ENCODE results near the gene HOXB2.

Gene HOXB2

DNA sequence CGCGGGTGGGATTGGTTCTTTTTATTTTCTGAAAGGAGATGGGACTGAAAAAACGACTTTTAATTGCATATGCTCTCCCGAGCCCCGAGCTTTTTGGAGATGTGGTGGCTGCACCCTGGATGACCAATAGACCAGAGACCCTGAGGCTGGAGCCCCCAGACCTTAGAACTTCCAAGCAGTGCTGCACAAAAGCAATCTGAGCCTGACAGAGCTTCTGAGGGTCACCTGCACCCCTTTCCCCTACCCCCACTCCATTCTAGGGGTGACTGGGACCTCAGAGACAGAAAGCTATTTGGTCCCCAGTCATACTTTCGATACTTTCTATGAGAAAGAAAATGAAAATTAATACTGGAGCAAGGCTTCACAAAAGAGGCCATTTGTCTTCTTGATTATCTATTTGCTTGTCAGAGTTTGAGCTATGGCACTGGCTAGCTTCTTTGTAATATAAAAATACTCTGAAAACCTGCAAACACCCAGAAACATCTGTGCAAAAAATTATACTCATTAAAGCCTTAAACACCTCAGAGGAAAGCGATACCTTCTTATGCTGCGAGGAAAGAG, 29.7 kb upstream of the HOXB2 start:
- H2BK12ac ChIP-seq (ENCODE audit: low read length) = no peak overlapping the region
- H3K79me2 ChIP-seq (ENCODE audit: control insufficient read depth, insufficient read depth, low read length, poor library complexity) = peaks cover 8% of the 10 kb centered on the region
- H3K18ac ChIP-seq (ENCODE audit: low read length) = no peak overlapping the region
- H3K4me2 ChIP-seq (ENCODE audit: low read length) = no peak overlapping the region
- no peak overlapping the region for H4K91ac ChIP-seq (ENCODE audit: low read depth, low read length)
- DNase-seq = no peak
- WGBS (ENCODE audit: extremely low coverage, insufficient coverage, insufficient read length) = no CpG with 5 or more reads among the region's 8 CpGs
- no peaks in the 10 kb centered on the region for H3K27me3 ChIP-seq (ENCODE audit: insufficient read depth, low read length)
- no peak overlapping the region for H3K4me3 ChIP-seq (ENCODE audit: low read depth, low read length)
- peaks cover 34 to 53% of the 10 kb centered on the region in 2 experiments for H3K4me1 ChIP-seq (ENCODE audit: control insufficient read depth in 1 of 2, insufficient read depth in 2 of 2, low read length in 2 of 2)
- H3K36me3 ChIP-seq (ENCODE audit: control insufficient read depth in 1 of 2, insufficient read depth in 2 of 2, low read length in 2 of 2) = peaks cover 5 to 6% of the 10 kb centered on the region in 2 experiments
- no peak overlapping the region for H2AFZ ChIP-seq (ENCODE audit: insufficient read depth, low read length, poor library complexity)
- no peak overlapping the region for H4K8ac ChIP-seq (ENCODE audit: low read depth, low read length)
- no peak overlapping the region for H3K14ac ChIP-seq (ENCODE audit: low read length)
- peaks cover 28% of the 10 kb centered on the region for H3K79me1 ChIP-seq (ENCODE audit: low read length)
- no peak overlapping the region for H2AK5ac ChIP-seq (ENCODE audit: low read length)
- H4K12ac ChIP-seq (ENCODE audit: low read depth, low read length) = no peak overlapping the region
- no peak overlapping the region for H3K27ac ChIP-seq (ENCODE audit: low read depth, low read length)
- H3K9ac ChIP-seq (ENCODE audit: low read length) = no peak overlapping the region
- H3K23ac ChIP-seq (ENCODE audit: low read length) = no peak overlapping the region
- H2BK120ac ChIP-seq (ENCODE audit: insufficient read depth, low read length, poor library complexity) = no peak overlapping the region
- H3K9me3 ChIP-seq (ENCODE audit: insufficient read depth, low read depth, low read length) = no peaks in the 10 kb centered on the region
- no peak overlapping the region for H2BK5ac ChIP-seq (ENCODE audit: low read depth, low read length, poor library complexity)
- no peak overlapping the region for H3K4ac ChIP-seq (ENCODE audit: low read depth, low read length)

DNA sequence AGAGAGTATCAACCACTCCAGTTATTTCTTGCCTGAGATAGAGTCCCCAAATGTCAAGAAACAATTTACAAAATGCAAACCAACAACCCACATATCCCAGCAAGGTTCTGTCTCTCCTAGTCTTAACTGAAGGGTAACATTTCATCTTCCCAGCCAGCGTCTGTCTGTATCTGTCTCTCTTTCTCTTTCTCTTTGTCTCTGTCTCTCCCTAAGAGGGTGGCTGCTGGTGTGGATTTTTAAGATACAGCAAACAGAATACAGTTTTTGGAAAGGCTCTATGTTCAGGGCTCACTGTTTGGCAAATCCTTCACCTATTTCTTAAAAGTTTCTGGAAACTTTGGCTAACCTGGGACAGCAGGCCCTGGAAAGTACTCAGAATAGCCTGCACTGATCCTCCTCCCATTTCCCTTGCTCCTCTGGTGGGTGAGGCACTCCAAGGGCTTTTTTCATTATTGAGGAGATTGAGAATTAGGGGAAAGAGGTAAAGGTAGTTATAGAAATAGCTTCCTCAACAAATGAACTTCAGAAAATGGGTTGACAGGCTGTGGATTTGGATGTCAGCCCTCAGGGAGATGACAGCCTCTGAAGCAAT, 27.0 kb upstream of the HOXB2 start:
- no peak overlapping the region for H2BK120ac ChIP-seq (ENCODE audit: insufficient read depth, low read length, poor library complexity)
- H4K91ac ChIP-seq (ENCODE audit: low read depth, low read length) = peak overlapping the region; percentile 42
- H2BK12ac ChIP-seq (ENCODE audit: low read length) = peak overlapping the region; percentile 86
- H3K4ac ChIP-seq (ENCODE audit: low read depth, low read length) = no peak overlapping the region
- H3K4me2 ChIP-seq (ENCODE audit: low read length) = no peak overlapping the region
- H3K9ac ChIP-seq (ENCODE audit: low read length) = no peak overlapping the region
- peaks cover 5 to 6% of the 10 kb centered on the region in 2 experiments for H3K36me3 ChIP-seq (ENCODE audit: control insufficient read depth in 1 of 2, insufficient read depth in 2 of 2, low read length in 2 of 2)
- H3K9me3 ChIP-seq (ENCODE audit: insufficient read depth, low read depth, low read length) = no peaks in the 10 kb centered on the region
- H3K18ac ChIP-seq (ENCODE audit: low read length) = no peak overlapping the region
- DNase-seq = no peak
- no peak overlapping the region for H3K27ac ChIP-seq (ENCODE audit: low read depth, low read length)
- no peak overlapping the region for H3K23ac ChIP-seq (ENCODE audit: low read length)
- no CpG with 5 or more reads among the region's 1 CpG for WGBS (ENCODE audit: extremely low coverage, insufficient coverage, insufficient read length)
- H4K12ac ChIP-seq (ENCODE audit: low read depth, low read length) = no peak overlapping the region
- H3K14ac ChIP-seq (ENCODE audit: low read length) = peak overlapping the region; percentile 85
- no peak overlapping the region for H4K8ac ChIP-seq (ENCODE audit: low read depth, low read length)
- H3K4me3 ChIP-seq (ENCODE audit: low read depth, low read length) = no peak overlapping the region
- peak overlapping the region; percentile 37 for H2AK5ac ChIP-seq (ENCODE audit: low read length)
- no peaks in the 10 kb centered on the region for H3K79me2 ChIP-seq (ENCODE audit: control insufficient read depth, insufficient read depth, low read length, poor library complexity)
- peaks cover 24 to 46% of the 10 kb centered on the region in 2 experiments for H3K4me1 ChIP-seq (ENCODE audit: control insufficient read depth in 1 of 2, insufficient read depth in 2 of 2, low read length in 2 of 2)
- peaks cover 16% of the 10 kb centered on the region for H3K79me1 ChIP-seq (ENCODE audit: low read length)
- H2BK5ac ChIP-seq (ENCODE audit: low read depth, low read length, poor library complexity) = no peak overlapping the region
- no peak overlapping the region for H2AFZ ChIP-seq (ENCODE audit: insufficient read depth, low read length, poor library complexity)
- H3K27me3 ChIP-seq (ENCODE audit: insufficient read depth, low read length) = peaks cover 2% of the 10 kb centered on the region

GRCh38 chr17:48571024-48571818, 26.3 kb upstream of the HOXB2 start:
- peaks cover 5 to 6% of the 10 kb centered on the region in 2 experiments for H3K36me3 ChIP-seq (ENCODE audit: control insufficient read depth in 1 of 2, insufficient read depth in 2 of 2, low read length in 2 of 2)

GRCh38 chr17:48570325-48571023, 25.6 kb upstream of the HOXB2 start:
- Histone ChIP-seq H2BK5ac (ENCODE audit: low read depth, low read length, poor library complexity) (peak overlapping the region; percentile 45), H3K4ac (ENCODE audit: low read depth, low read length) (peak overlapping the region; percentile 60), H3K4me2 (ENCODE audit: low read length) (peak overlapping the region; percentile 54), H3K27ac (ENCODE audit: low read depth, low read length) (peak overlapping the region; percentile 76), H2AK5ac (ENCODE audit: low read length) (no peak overlapping the region), H3K79me2 (ENCODE audit: control insufficient read depth, insufficient read depth, low read length, poor library complexity) (no peaks in the 10 kb centered on the region), H4K12ac (ENCODE audit: low read depth, low read length) (peak overlapping the region; percentile 27), H3K79me1 (ENCODE audit: low read length) (peaks cover 13% of the 10 kb centered on the region), H4K8ac (ENCODE audit: low read depth, low read length) (peak overlapping the region; percentile 79), H3K36me3 (ENCODE audit: control insufficient read depth in 1 of 2, insufficient read depth in 2 of 2, low read length in 2 of 2) (no peaks in the 10 kb centered on the region), H2BK120ac (ENCODE audit: insufficient read depth, low read length, poor library complexity) (peak overlapping the region; percentile 83), H4K91ac (ENCODE audit: low read depth, low read length) (peak overlapping the region; percentile 82), H3K9ac (ENCODE audit: low read length) (no peak overlapping the region), H3K9me3 (ENCODE audit: insufficient read depth, low read depth, low read length) (no peaks in the 10 kb centered on the region), H3K23ac (ENCODE audit: low read length) (no peak overlapping the region), H3K4me3 (ENCODE audit: low read depth, low read length) (no peak overlapping the region), H2BK12ac (ENCODE audit: low read length) (peak overlapping the region; percentile 38), H3K27me3 (ENCODE audit: insufficient read depth, low read length) (peaks cover 6% of the 10 kb centered on the region), H3K14ac (ENCODE audit: low read length) (peak overlapping the region; percentile 59), H3K4me1 (ENCODE audit: control insufficient read depth in 1 of 2, insufficient read depth in 2 of 2, low read length in 2 of 2) (peaks cover 23 to 38% of the 10 kb centered on the region in 2 experiments), H2AFZ (ENCODE audit: insufficient read depth, low read length, poor library complexity) (no peak overlapping the region), H3K18ac (ENCODE audit: low read length) (peak overlapping the region; percentile 56)
- no peak for DNase-seq
- no CpG with 5 or more reads among the region's 19 CpGs for WGBS (ENCODE audit: extremely low coverage, insufficient coverage, insufficient read length)

More at GRCh38 chr17:48571024-48571818, 26.3 kb upstream of the HOXB2 start:
- no CpG with 5 or more reads among the region's 26 CpGs for WGBS (ENCODE audit: extremely low coverage, insufficient coverage, insufficient read length)
- Histone ChIP-seq H4K8ac (ENCODE audit: low read depth, low read length) (peak overlapping the region; percentile 52), H2AK5ac (ENCODE audit: low read length) (peak overlapping the region; percentile 82), H3K4ac (ENCODE audit: low read depth, low read length) (peak overlapping the region; percentile 42), H2BK5ac (ENCODE audit: low read depth, low read length, poor library complexity) (peak overlapping the region; percentile 70), H3K79me2 (ENCODE audit: control insufficient read depth, insufficient read depth, low read length, poor library complexity) (no peaks in the 10 kb centered on the region), H3K9me3 (ENCODE audit: insufficient read depth, low read depth, low read length) (no peaks in the 10 kb centered on the region), H3K4me1 (ENCODE audit: control insufficient read depth in 1 of 2, insufficient read depth in 2 of 2, low read length in 2 of 2) (peaks cover 23 to 44% of the 10 kb centered on the region in 2 experiments), H3K18ac (ENCODE audit: low read length) (peak overlapping the region; percentile 93), H4K12ac (ENCODE audit: low read depth, low read length) (no peak overlapping the region), H4K91ac (ENCODE audit: low read depth, low read length) (peak overlapping the region; percentile 86), H2BK120ac (ENCODE audit: insufficient read depth, low read length, poor library complexity) (peak overlapping the region; percentile 81), H2AFZ (ENCODE audit: insufficient read depth, low read length, poor library complexity) (no peak overlapping the region), H3K27me3 (ENCODE audit: insufficient read depth, low read length) (peaks cover 6% of the 10 kb centered on the region), H3K23ac (ENCODE audit: low read length) (no peak overlapping the region), H3K14ac (ENCODE audit: low read length) (peak overlapping the region; percentile 85), H2BK12ac (ENCODE audit: low read length) (peak overlapping the region; percentile 86), H3K4me3 (ENCODE audit: low read depth, low read length) (no peak overlapping the region), H3K79me1 (ENCODE audit: low read length) (peaks cover 13% of the 10 kb centered on the region), H3K9ac (ENCODE audit: low read length) (no peak overlapping the region), H3K4me2 (ENCODE audit: low read length) (peak overlapping the region; percentile 54), H3K27ac (ENCODE audit: low read depth, low read length) (peak overlapping the region; percentile 76)
- no peak for DNase-seq

All from trophoblast cell (in vitro differentiated cells and primary cell).